Measurements from ENCODE around the gene NOL4L.

NOL4L gene

DNA sequence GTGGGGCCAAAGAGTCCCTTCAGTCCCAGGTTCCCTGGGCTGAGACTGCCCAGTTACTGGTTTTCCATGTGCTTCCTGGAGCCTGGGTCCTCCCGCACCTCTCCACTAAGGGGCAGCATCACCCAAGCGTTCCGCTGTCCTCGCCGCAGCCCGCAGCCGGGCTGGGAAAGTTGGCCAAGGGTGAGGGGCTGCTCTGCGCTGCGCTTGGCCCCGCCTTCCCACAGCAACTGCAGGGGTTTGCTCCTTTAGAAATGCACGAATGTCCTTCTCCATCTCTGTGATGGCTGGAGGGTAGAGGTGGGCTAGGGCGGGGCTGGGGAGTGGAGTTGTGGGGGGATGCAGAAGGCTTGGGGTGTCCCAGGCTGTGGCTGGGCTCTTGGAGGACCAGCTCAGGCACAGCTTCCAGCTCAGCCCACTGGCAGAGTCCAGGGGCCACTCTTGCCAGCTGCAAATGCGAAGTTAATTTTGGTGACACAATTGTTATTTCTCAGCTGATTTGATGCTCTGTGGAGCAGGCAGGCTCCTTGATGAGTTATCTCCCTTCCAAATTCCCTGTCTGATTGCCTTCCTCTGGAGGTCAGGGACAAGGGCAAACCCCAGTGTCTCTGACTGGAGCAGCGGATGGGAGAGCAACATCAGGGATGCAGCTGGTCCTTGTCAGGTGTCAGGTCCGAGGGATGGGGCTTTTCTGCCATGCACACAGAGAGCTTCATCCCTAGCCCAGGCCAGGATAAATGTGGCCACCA lies 63.2 kb downstream of the NOL4L start:
- peak; percentile 71 for DNase-seq

DNA sequence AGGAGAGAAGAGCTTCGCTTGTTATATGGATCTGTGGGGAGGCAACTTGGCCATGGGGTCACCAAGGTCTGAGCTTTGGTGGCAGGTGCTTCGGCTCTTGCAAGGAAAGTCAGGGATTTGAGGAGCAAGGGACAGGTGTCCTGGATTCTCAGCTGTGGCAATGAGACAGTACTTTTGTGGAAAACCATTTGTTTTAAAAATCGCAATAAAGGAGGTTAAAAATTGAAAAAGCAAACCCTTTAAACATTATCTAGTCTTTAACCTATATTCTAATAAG lies 64.3 kb downstream of the NOL4L start:
- DNase-seq: no peak

DNA sequence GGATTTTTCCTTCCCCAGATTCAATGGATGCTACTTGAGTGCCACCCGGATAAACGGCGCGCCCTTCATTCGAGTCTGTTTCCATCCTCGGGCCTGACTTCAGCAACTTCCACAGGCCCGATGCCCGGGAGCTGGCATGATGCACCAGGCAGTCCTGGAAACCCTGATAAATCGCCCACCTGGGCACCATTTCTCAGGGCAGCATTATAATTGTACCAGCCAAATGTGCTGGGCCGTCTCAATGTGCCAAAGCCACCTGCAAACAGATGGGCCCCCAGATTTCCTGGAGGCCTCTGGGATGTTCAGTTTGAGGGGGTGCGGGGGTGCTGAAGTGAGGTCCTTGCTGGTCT lies 65.8 kb downstream of the NOL4L start:
- no peak for DNase-seq

DNA sequence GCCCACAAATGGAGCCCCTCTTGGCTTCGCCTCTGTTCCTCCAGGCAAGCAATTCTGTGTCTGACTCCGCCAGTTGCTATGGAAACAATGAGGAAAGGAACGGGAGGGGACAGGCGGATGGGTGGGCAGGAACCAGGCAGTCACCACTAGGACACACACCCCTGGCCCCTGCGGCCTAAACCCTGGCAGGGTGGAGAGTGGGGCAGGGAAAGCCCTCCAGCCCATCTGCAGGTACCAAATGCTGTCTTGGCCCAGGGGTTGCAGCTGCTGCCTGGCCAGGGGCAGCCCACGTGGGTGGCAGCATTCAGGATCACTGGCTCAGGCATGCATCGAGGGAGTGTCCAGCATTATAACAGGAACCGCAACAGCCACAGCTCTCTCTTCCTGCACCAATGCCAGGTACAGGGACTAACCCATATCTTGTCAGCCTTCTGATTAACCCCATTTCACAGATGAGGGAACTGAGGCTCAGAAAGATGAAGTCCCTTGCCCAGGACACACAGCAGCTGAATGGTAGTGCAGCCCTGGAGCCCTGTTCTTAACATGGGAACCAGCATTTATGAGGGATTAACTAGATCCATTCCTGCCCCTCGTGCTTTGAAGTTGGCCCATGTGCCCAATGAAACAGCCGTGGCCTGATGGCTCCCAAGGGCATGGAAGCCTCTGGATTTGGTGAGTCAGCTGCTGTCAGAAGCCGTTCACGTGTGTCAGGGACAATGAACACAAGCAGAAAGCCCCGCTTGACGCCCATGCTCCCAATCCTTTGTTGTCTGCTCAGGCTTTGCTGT lies 66.3 kb downstream of the NOL4L start:
- DNase-seq: no peak

DNA sequence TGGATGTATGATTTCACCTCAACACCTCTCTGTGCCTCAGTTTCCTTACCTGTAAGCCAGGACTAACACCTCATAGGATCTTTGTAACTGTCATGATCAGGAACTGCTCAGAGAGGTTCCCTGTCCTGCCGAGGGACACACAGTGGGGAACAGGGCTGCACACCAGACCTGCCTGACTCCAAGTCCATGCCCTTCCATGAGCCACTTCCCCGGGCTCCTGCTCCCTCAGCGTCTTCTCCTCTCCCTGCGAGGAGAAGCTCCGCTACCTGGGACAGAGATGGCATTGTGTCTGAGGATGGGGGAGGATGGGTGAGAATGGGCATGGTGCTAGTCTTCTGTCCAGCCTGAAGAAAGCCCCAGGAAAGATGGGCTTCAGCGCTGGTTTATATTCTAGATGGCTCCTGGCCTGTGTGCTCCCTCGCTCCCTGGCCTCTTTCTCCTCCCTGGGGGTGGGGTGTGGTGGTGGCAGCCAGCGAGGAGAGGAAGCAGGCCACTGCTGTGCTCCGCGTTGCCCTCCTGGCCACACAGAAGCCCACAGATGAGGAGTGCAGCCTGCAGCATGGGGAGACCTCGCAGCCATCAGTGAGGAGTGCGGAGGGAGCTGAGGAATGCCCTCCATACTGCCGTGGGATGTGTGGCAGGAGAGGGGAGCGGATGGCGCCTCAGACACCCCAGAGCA lies 67.1 kb downstream of the NOL4L start:
- DNase-seq: no peak

DNA sequence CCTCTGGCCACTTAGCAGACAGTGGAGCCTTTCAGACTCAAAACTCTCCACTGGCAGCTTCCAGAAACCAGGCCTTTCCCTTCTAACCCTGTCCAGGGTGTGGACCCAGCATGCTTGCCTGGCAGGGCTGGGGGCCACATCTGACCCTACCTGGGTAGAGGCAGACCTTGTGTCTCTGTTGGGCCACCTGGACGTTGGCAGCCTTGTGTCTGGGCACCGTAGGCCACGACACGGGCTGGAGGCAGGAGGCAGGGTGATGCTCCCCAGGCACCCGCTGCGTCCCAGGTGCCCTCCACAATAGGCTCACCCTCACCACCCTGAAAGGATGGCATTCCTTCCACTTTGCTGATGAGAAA lies 67.6 kb downstream of the NOL4L start:
- DNase-seq: no peak

DNA sequence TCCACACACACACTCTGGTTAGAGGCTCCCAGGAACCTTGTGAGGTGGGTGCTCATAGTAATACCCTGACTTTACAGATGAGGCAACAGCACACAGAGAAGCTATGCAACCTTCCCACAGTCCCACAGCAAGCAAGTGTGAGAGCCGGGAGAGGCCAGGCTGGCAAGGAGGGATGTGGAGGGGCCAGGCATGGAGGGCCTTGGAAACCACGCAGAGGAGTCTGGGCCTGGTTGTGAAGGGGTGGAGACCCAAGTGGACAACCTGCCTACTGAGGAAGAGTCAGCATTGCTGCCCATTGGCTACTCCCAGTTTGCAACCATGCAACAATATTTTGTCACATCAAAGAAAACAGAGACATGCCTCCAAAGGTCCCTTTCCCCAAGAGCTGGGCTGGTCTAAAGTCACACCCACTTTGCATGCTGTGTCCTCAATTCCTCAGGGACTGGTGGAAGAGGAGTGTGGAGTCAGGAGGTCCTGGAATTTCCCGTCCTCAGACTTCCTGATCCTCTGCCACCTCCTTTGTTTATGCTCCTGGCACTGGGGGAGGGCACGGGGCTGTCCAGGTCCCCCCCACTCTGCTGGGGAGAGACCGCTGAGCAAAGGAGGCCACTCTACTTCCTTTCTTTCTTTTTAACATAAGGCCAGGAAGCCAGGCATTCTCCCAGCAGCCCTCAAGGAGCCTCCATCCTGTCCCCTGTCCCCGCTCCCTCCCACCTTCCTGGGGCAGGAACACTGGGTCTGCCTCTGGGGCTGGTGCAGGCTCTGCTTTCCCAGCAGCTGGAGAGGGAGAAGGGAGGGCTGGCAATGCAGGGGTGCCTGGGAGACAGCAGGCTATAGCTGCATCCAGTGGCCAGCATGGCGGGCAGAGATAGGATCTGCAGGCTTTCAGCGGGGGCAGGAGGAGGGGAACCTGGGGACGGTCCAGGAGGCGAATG lies 68.3 kb downstream of the NOL4L start:
- no peak for DNase-seq

DNA sequence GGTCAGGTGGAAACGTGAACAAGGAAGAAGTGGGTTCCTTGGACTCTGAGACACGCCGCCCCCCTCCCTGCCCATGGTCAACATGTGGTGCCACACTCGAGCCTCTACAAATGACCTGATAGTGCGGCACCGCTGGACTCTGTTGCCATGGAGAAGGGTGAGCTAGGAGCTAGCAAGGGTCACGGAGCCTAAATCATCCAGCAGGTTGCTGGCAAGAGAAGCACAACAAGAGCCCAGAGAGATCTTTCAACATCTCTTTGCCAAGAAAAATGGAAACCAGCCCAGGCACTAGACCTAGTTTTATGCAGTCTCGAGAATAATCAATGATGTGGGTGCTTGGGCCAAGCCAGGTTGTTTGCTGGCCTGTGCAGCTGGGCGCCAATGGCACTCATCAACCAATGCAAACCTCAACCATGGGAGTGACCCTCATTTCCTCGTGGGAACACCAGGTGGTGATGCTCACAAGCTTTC lies 69.5 kb downstream of the NOL4L start:
- no peak for DNase-seq

DNA sequence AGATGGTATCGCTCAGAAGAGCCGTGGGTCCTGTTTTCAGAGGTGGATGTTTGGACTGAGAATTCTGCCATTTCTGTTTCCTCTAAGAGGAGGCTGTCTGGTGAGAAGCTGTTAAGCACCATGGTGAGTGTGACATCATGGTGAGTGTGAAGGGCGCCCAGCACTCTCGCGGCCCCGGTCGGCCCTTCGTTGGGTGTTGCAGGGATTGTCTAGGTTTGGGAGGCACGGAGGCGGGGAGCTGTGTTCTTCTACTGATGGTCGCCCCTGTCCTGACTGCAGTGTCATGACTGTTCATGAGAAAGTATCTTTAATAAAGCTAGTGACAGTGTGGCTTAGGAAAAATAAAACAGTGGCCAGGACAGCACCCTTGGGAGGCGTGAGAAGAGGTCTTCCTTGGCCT lies 70.4 kb downstream of the NOL4L start:
- no peak for DNase-seq

DNA sequence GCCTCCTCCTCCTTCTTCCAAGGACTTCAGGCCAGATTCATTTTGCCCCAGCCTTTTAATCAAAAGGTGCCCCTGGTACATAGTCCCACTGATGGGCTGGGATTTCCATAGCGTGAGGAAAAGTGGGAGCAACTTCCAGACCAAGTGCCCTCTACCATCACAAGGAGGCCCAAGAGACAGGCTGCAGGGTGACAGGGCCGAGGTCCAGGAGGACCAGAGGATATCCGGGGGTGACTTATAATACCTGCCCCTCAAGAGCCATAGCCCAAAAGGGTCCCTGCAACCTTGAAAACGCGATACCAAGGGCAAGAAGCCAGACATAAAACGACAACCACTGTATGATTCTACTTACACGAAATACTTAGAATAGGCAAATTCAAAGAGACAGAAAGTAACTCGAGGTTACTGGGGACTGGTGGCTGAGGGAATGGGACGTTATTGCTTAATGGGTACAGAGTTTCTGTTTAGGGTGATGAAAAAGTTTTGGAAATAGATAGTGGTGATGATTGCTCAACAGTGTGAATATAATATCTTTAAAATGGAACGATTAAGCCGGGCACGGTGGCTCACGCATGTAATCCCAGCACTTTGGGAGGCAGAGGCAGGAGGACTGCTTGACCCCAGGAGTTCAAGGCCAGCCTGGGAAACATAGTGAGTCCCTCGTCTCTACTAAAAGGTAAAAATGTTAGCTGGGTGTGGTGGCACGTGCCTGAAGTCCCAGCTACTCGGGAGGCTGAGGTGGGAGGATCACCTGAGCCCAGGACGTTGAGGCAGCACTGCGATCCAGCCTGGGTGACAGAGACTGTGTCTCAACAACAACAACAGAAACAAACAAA lies 71.9 kb downstream of the NOL4L start:
- DNase-seq: no peak

DNA sequence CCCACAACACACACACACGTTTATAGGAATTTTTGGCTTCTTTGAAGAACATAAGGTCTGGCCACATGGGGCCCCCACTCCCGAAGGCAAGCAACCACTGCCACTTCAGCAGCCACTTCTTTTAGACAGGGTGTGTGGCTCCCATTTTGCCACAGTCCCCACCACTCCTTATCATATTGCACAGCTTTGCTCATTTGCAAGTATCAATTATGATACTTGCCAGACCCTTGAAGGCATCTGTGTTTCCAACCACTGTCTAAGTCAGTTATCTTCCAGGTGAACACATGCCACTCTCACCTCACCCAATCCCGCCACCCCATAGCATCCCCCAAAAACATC lies 73.1 kb downstream of the NOL4L start:
- no peak for DNase-seq

DNA sequence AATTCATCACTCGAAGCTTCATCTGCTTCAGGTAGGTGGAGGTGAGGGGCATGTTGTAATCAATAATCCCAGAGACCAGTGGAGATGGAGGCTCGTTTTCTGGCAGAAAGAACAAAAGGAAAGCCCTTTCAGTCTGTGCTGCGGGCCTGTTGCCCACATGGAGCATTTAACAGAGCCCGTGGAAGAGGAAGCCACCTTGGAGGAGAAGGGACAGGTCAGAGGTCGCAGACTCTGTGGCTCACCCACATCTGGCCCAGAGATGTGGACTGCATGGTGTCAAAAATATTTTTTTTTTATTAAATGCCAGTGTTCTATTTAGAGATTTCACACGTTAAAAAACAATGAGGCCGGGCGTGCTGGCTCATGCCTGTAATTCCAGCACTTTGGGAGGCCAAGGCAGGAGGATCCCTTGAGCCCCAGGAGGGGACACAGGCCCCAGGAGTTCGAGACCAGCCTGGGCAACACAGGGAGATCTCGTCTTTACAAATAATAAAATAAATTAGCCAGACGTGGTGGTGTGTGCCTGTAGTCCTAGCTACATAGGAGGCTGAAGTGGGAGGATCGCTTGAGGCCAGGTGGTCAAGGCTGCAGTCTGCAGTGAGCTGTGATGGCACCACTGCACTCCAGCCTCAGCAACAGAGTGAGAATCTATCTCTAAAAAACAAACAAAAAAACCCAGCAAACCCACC lies 73.6 kb downstream of the NOL4L start:
- no peak for DNase-seq

DNA sequence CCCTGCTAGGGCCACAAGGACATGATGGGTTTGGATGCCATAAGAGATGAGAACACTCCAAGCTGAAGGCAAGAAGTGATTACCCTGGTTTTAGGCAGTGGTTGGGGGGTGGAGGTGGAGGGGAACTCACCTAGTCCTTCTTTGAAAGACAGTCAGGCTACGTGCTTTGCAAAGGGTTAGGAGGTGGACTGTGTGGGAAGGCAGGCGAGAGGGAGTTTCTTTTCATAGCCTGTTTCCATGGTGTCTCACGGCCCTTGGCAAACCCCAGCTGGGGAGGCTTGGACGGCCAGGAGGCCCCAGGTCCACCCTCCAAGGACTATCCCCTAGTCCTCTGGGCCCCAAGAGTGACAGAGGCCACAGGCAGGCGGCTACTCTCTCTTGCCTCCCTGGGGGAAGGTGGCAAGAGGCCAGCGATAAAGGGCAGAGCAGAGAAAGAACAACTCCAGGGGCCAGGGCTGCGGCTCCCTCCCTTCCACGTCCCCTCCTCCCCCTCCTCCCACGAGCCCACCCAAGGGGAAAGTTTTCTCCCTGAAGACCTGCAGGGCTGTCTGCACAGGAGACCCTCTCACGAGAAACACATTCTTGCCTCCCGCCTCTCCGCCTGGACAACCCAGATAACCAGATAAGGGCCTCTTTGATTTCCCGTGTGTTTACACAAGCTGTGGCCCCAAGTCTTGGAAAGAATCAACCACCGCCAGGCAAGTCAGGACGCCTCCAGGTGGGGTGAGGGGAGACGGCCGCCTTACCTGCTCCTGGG lies 74.4 kb downstream of the NOL4L start:
- no peak for DNase-seq

DNA sequence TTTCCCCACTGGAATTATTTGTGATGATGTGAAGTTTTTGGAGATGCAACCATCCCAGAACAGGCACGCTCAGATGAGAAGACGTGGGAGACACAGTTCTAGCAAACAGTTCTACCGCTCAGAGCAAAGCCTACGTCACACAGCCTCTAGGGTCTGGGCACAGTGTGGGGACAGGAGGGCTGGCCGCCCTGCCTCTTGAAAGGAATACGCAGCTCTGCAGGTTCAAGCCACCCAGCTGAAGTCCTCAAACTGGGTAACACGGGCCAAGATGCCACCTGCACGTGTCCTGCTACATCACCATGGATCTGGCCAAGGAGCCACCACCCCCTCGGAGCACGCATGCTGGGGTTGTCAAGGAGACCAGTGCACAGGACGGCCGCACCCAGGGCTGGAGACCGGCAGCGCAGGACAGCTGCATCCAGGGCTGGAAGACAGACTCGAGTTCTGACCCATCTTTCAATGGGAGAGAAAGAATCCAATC lies 75.0 kb downstream of the NOL4L start:
- DNase-seq: no peak

DNA sequence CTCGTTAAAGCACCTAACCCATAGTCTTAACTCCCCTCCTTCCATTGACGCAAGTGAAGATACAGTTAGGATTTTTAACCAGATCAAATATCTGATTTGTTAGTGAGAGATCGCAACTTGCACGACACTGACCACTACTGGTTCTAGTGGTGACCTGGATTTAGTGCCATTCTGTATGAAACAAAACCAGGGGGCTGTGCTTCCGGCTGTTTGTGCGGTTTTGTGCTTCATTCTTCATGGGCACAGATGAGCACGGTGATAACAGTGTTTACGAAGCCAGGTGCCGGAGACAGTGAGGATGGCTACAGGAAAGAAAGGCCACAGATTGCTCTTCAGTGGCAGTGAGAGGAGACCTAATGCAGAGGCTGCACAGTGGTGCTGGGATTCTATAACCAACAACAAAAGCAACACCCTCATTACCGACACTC lies 75.5 kb downstream of the NOL4L start:
- DNase-seq: no peak

DNA sequence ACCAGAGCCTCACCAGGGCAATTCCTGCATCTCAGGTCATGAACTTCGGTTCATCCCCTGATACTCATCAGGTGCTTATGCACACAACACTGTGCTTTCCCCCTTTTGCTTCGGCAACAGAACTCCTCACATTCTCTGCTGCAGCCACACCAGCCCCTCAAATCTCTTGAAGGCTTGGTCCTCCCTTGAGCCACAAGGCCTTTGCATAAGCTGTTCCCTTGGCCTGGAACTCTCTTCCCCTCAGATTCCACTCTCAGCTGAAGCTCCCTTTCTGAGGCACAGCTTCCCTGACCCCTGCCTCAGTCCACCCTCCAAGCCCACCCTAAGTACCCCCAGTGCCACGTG lies 76.4 kb downstream of the NOL4L start:
- DNase-seq: no peak

DNA sequence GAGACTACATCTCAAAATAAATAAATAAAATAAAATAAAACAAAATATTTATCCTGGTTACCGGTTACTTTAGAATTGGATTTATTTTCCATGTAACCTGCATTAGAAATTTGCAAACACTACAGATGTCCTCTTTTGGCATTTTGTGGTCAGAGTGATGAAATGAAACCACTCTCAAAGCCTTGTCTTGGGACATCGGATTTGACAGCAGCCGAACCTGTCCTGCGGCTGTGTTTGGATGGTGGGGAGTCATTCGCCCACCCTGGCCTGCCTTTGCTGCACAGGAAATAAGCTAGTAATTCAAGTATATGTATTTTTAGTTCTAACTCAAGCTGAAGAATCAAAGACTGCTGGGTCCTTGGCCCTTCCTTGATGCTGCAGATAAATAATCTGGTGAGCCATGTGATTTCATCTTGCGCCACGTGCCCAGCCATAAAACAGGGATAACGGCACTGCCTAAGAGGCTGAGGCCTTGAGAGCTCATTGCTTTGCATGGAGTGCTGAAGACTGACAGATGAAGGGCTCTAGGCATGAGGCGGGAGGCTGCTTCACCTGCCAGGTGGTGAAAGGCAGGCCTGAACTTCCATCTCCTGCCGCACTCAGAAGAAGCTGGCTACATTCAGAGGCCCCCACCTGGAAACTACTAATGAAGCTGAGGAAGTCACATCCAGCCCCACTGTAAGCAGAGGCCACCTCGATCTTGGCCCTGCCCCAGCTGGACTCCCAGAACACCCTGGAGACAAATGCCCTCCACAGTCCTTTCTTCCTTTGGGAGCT lies 76.9 kb downstream of the NOL4L start:
- DNase-seq: no peak

DNA sequence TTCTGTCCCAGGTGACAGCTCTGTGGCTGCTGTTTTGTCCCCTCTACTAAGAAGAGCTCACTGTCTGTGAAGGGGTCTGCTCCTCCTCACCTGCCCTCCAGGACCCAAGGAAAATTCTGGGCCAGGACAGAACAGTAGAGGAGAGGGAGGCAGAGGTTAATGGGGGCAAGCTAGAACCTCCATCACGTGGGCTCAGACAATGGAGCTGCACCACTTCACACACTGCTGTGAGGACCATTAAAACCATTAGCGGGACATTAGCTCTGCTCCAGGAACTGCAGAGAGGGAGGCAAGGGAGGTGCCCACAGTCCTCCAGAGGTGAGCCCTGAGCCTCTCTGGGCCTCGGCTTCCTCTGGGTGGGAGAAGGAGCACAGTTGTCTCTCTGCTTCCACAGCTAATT lies 78.4 kb downstream of the NOL4L start:
- DNase-seq: no peak

DNA sequence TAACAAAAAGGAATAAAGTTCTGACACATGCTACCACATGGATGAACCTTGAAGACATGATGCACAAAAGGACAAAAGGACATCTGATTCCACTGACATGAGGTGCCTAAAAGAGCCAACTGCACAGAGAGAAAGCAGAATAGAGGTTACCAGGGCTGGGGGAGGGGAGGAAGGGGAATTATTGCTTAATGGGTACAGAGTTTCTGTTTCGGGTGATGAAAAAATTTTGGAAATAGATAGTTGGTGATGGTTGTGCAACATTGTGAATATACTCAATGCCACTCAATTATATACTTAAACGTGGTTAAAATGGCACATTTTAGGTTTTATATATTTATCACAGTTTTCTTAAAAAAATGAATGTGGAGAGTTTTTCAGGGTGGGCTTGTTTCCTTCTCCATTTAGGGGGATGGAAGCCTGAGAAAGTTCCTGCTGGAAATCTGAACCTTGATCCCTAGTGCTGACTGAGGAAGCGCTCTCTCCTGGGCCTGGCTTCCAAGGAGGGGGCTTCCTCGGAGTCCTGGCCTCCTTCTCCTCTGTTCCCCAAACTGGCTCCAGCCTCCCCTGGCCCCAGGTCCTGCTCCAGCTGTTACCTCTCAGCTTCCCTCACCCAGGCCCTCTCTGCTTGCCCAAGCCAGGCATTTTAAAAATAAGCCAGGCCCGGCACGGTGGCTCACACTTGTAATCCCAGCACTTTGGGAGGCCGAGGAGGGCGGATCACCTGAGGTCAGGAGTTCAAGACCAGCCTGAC lies 79.2 kb downstream of the NOL4L start:
- DNase-seq: no peak
